Mucosa of descending colon (tissue), 3 donors: Measurements from ENCODE around the gene VAMP1. TPM values are rescaled to one million over a fixed set of nuclear protein-coding genes. Genes with fewer than 3 reads are reported as not detected.
A peak's percentile ranks its signal among the peaks of the same experiment; 100 is the strongest.

Experiments used
- ATAC-seq: fragments of 200-7000 bp; cut with Tn5 transposase; one replicate; pipeline ENCODE4 v1.9.1; 2020; ENCODE audit warnings: mild to moderate bottlenecking, moderate library complexity
- DNase-seq, 3 donors: peaks; one replicate each; pipeline ENCODE4 v3.0.0-alpha.2; 2020
- H3K36me3 ChIP-seq: fragments of 200-600 bp; one replicate; pipeline ENCODE4 v1.8.0; 2021; ENCODE audit warnings: low read depth, mild to moderate bottlenecking
- H3K4me1 ChIP-seq: fragments of 200-600 bp; one replicate; pipeline ENCODE4 v1.8.0; 2021; ENCODE audit warnings: low read depth, mild to moderate bottlenecking
- H3K4me3 ChIP-seq: fragments of 200-600 bp; one replicate; pipeline ENCODE4 v1.8.0; 2021; ENCODE audit warnings: mild to moderate bottlenecking
- H3K9me3 ChIP-seq: fragments of 200-600 bp; one replicate; pipeline ENCODE4 v1.8.0; 2021; ENCODE audit warnings: mild to moderate bottlenecking
- CTCF ChIP-seq: fragments of 200-600 bp; IDR thresholded peaks from one replicate; pipeline ENCODE4 v1.8.0; 2022; ENCODE audit warnings: antibody characterized with exemption, mild to moderate bottlenecking
- intact Hi-C, 2 donors: fragments of 100-400 bp; cut with DNase I in 1 of 2; cut with micrococcal nuclease in 1 of 2; formaldehyde crosslinking; loops; one replicate each; pipeline versions ENCODE4 v1.11.0 to v1.11.1; 2022; cut with DNase I, micrococcal nuclease
- total RNA-seq, 3 donors: library from RNA; stranded (reverse); fragmentation: NEBNext Ultra II Directional in 2 of 3; extraction: Animal tissue kit (Norgen Biotek cat#: 25700) in 2 of 3; gene quantifications; one replicate each; pipeline versions ENCODE4 v1.2.1 to v1.2.4, GENCODE V29; 2021 to 2023
- donor health status: DM: no; HTN: no; CAD: no; lungs with moderate emphysema.
- donor health status: DM: no; HTN: no; CAD: no.
- donor health status: DM: no; HTN: yes; CAD: no.

The VAMP1 gene
- total RNA-seq, 3 donors from 2014 or later, result 3.8 to 18.7 (median 8.6) TPM

GRCh38 chr12:6462234-6462995 lies 8.1 kb downstream of the VAMP1 start:
- H3K36me3 ChIP-seq, result peaks cover 7% of the 10 kb centered on the region
- no peak overlapping the region for H3K4me3 ChIP-seq
- H3K4me1 ChIP-seq, result peaks cover 3% of the 10 kb centered on the region
- no peaks in the 10 kb centered on the region for H3K9me3 ChIP-seq
- no peak for TF ChIP-seq CTCF
- intact Hi-C loops, result loop anchor here in 1 of 2 donors (5.0 kb wide), 1 partner anchor 35 kb away; no protein-coding TSS in a partner anchor
- DNase-seq (no peak), ATAC-seq (no peak)

- intact Hi-C loops, result loop anchor here in 1 of 2 donors (5.0 kb wide), 1 partner anchor 34 kb away; no protein-coding TSS in a partner anchor
Observed at GRCh38 chr12:6461401-6462233, 8.9 kb downstream of the VAMP1 start.

GRCh38 chr12:6460751-6461371 lies 9.6 kb downstream of the VAMP1 start:
- ATAC-seq (peak; percentile 7), DNase-seq (no peak)
- H3K9me3 ChIP-seq, result no peaks in the 10 kb centered on the region
- no peak overlapping the region for H3K4me3 ChIP-seq
- H3K36me3 ChIP-seq, result peaks cover 10% of the 10 kb centered on the region
- H3K4me1 ChIP-seq, result peaks cover 3% of the 10 kb centered on the region
- intact Hi-C loops, result loop anchor here in 1 of 2 donors (5.0 kb wide), 1 partner anchor 34 kb away; no protein-coding TSS in a partner anchor
- no peak for TF ChIP-seq CTCF

More at GRCh38 chr12:6461401-6462233, 8.9 kb downstream of the VAMP1 start:
- no peaks in the 10 kb centered on the region for H3K9me3 ChIP-seq
- DNase-seq, result peak; percentile 67 to 91 (median 71)
- peaks cover 3% of the 10 kb centered on the region for H3K4me1 ChIP-seq
- peaks cover 10% of the 10 kb centered on the region for H3K36me3 ChIP-seq
- no peak overlapping the region for H3K4me3 ChIP-seq
- peak; percentile 82 for ATAC-seq
- no peak for TF ChIP-seq CTCF

- H3K36me3 ChIP-seq, result peaks cover 10% of the 10 kb centered on the region
- H3K4me3 ChIP-seq, result no peak overlapping the region
- no peak for TF ChIP-seq CTCF
- H3K4me1 ChIP-seq, result peaks cover 3% of the 10 kb centered on the region
- H3K9me3 ChIP-seq, result no peaks in the 10 kb centered on the region
- no peak for ATAC-seq
- intact Hi-C loops, result no loop called here
- DNase-seq, result no peak
Observed at GRCh38 chr12:6459004-6459337, 11.5 kb downstream of the VAMP1 start.

GRCh38 chr12:6458281-6459003 lies 12.0 kb downstream of the VAMP1 start:
- H3K36me3 ChIP-seq, result peaks cover 10% of the 10 kb centered on the region
- H3K9me3 ChIP-seq, result no peaks in the 10 kb centered on the region
- H3K4me3 ChIP-seq, result no peak overlapping the region
- ATAC-seq (no peak), DNase-seq (no peak)
- peaks cover 3% of the 10 kb centered on the region for H3K4me1 ChIP-seq
- no peak for TF ChIP-seq CTCF
- intact Hi-C loops, result no loop called here
